GM23338 (cell line): ENCODE data around the gene TMEM175. TPM values are rescaled to one million over a fixed set of nuclear protein-coding genes. Genes with fewer than 3 reads are reported as not detected.

Experiments
- ATAC-seq: fragments of 200-7000 bp; cut with Tn5 transposase; 3 replicates; pipeline ENCODE4 v1.9.1; 2020
- DNase-seq: peaks from one replicate; pipeline ENCODE4 v3.0.0-alpha.2; 2015; ENCODE audit warnings: low spot score
- H2AFZ ChIP-seq: fragments of 200-600 bp; sonication (generic); 2 replicates; pipeline ENCODE4 v1.8.0; 2016; ENCODE audit warnings: antibody characterized with exemption, mild to moderate bottlenecking, moderate library complexity
- H3F3A ChIP-seq: fragments of 200-600 bp; sonication (generic); replicated peaks from 2 replicates; pipeline ENCODE4 v1.8.0; 2017; ENCODE audit warnings: antibody characterized with exemption, mixed run types, low read depth
- H3K27ac ChIP-seq: fragments of 200-600 bp; sonication (generic); 2 replicates; pipeline ENCODE4 v1.6.1; 2016; ENCODE audit warnings: low read depth
- H3K27me3 ChIP-seq: fragments of 200-600 bp; sonication (generic); 2 replicates; pipeline ENCODE4 v1.8.0; 2016; ENCODE audit warnings: mild to moderate bottlenecking, mixed run types, moderate library complexity; ENCODE audit not compliant: insufficient read depth
- H3K36me3 ChIP-seq: fragments of 200-600 bp; sonication (generic); 2 replicates; pipeline ENCODE4 v1.8.0; 2016; ENCODE audit warnings: mild to moderate bottlenecking; ENCODE audit not compliant: insufficient read depth
- H3K4me1 ChIP-seq: fragments of 200-600 bp; sonication (generic); 2 replicates; pipeline ENCODE4 v1.8.0; 2016; ENCODE audit warnings: mild to moderate bottlenecking, moderate library complexity; ENCODE audit not compliant: insufficient read depth
- H3K4me2 ChIP-seq: fragments of 200-600 bp; sonication (generic); 2 replicates; pipeline ENCODE4 v1.7.1; 2017; ENCODE audit warnings: mixed run types
- H3K4me3 ChIP-seq: fragments of 200-600 bp; sonication (generic); 2 replicates; pipeline ENCODE4 v1.6.1; 2016; ENCODE audit warnings: mixed run types
- H3K79me2 ChIP-seq: fragments of 200-600 bp; sonication (generic); replicated peaks from 2 replicates; pipeline ENCODE4 v1.8.0; 2017; ENCODE audit warnings: mild to moderate bottlenecking; ENCODE audit not compliant: insufficient read depth
- H3K9me2 ChIP-seq: fragments of 200-600 bp; sonication (generic); 2 replicates; pipeline ENCODE4 v1.8.0; 2017; ENCODE audit not compliant: insufficient read depth
- H4K20me1 ChIP-seq: fragments of 200-600 bp; sonication (generic); replicated peaks from 2 replicates; pipeline ENCODE4 v1.8.0; 2017; ENCODE audit warnings: mild to moderate bottlenecking; ENCODE audit not compliant: insufficient read depth
- H3K27ac Mint-ChIP-seq: 2 replicates; pipeline ENCODE4 v1.8.0; 2020; ENCODE audit warnings: inconsistent platforms, mild to moderate bottlenecking, moderate library complexity, mixed read lengths
- H3K27me3 Mint-ChIP-seq: 3 replicates; pipeline ENCODE4 v1.8.0; 2022; ENCODE audit warnings: low read depth, mild to moderate bottlenecking, moderate library complexity, mixed read lengths, inconsistent platforms; ENCODE audit not compliant: insufficient read depth, poor library complexity
- H3K36me3 Mint-ChIP-seq: 3 replicates; pipeline ENCODE4 v1.8.0; 2021; ENCODE audit warnings: low read depth, mild to moderate bottlenecking, inconsistent platforms, moderate library complexity, mixed read lengths
- H3K4me1 Mint-ChIP-seq: 3 replicates; pipeline ENCODE4 v1.8.0; 2020; ENCODE audit warnings: mild to moderate bottlenecking, inconsistent platforms, mixed read lengths
- H3K4me3 Mint-ChIP-seq: 3 replicates; pipeline ENCODE4 v1.8.0; 2021; ENCODE audit warnings: moderate library complexity, mild to moderate bottlenecking, inconsistent platforms, mixed read lengths
- H3K9me3 Mint-ChIP-seq: 3 replicates; pipeline ENCODE4 v1.8.0; 2020; ENCODE audit warnings: moderate library complexity, mild to moderate bottlenecking, inconsistent platforms, mixed read lengths
- CREB1 ChIP-seq: fragments of 250-450 bp; sonication (Bioruptor Pico); IDR thresholded peaks from 2 replicates; pipeline ENCODE4 v1.5.0; 2020; ENCODE audit warnings: low read depth, mild to moderate bottlenecking, moderate library complexity
- EZH2 ChIP-seq: fragments of 200-600 bp; sonication (generic); IDR thresholded peaks from one replicate; pipeline ENCODE4 v1.8.0; 2017; ENCODE audit warnings: antibody characterized with exemption, mild to moderate bottlenecking, low read depth; ENCODE audit not compliant: unreplicated experiment
- EZH2phosphoT487 ChIP-seq: fragments of 200-600 bp; sonication (generic); IDR thresholded peaks from one replicate; pipeline ENCODE4 v1.8.1; 2018; ENCODE audit warnings: antibody characterized with exemption; ENCODE audit not compliant: unreplicated experiment
- JUNB ChIP-seq: IDR thresholded peaks from one replicate; pipeline ENCODE4 v1.6.1; 2016; ENCODE audit warnings: antibody characterized with exemption; ENCODE audit not compliant: unreplicated experiment
- NANOG ChIP-seq: IDR thresholded peaks from 2 replicates; pipeline ENCODE4 v1.6.1; 2016; ENCODE audit warnings: antibody characterized with exemption, borderline replicate concordance
- POLR2AphosphoS5 ChIP-seq: IDR thresholded peaks from 2 replicates; pipeline ENCODE4 v1.6.1; 2016; ENCODE audit warnings: antibody characterized with exemption, low read depth
- STAT1 ChIP-seq: IDR thresholded peaks from one replicate; pipeline ENCODE4 v1.6.1; 2016; ENCODE audit warnings: antibody characterized with exemption; ENCODE audit not compliant: unreplicated experiment
- ZNF114 ChIP-seq: fragments of 250-450 bp; sonication (Bioruptor Pico); IDR thresholded peaks from 2 replicates; pipeline ENCODE4 v1.5.0; 2020; ENCODE audit warnings: mild to moderate bottlenecking, moderate library complexity
- ZNF331 ChIP-seq: fragments of 250-450 bp; sonication (Bioruptor Pico); IDR thresholded peaks from 2 replicates; pipeline ENCODE4 v1.5.0; 2020; ENCODE audit warnings: low read depth, mild to moderate bottlenecking, moderate library complexity
- polyA plus RNA-seq: library from polyadenylated mRNA; unstranded; fragments of >200 nt; fragmentation: Nextera tagmentation; extraction: Ambion mirVana; gene quantifications from 2 replicates; pipeline ENCODE4 v1.2.1, GENCODE V29; 2016
- total RNA-seq: library from RNA; depleted of rRNA; stranded (reverse); fragments of >200 nt; shearing (Covaris generic); gene quantifications from 2 replicates; pipeline ENCODE4 v1.2.3, GENCODE V29; 2014
- TF ChIP-seq, protein P1 (sequence below): IDR thresholded peaks from 2 replicates; pipeline ENCODE4 v1.6.1; 2016; ENCODE audit warnings: antibody characterized with exemption
- TF ChIP-seq, protein P2 (sequence below): IDR thresholded peaks from one replicate; pipeline ENCODE4 v1.6.1; 2018; ENCODE audit warnings: antibody characterized with exemption; ENCODE audit not compliant: unreplicated experiment
- TF ChIP-seq, protein P3 (sequence below), 2 experiments: fragments of 200-600 bp in 1 of 2; sonication (generic) in 1 of 2; conservative IDR thresholded peaks; 2 replicates each; pipeline versions ENCODE4 v1.5.1 to v1.6.1; 2016 to 2017; ENCODE audit warnings: antibody characterized with exemption in 2 of 2, low read depth in 2 of 2, mild to moderate bottlenecking in 2 of 2, moderate library complexity in 1 of 2
- TF ChIP-seq, protein P4 (sequence below): fragments of 250-450 bp; sonication (Bioruptor Pico); IDR thresholded peaks from 2 replicates; pipeline ENCODE4 v1.5.0; 2020; ENCODE audit warnings: mild to moderate bottlenecking, moderate library complexity

TMEM175 gene
- total and polyA plus RNA-seq, 2 experiments from 2014 or later = 8.0 to 11.4 TPM

DNA sequence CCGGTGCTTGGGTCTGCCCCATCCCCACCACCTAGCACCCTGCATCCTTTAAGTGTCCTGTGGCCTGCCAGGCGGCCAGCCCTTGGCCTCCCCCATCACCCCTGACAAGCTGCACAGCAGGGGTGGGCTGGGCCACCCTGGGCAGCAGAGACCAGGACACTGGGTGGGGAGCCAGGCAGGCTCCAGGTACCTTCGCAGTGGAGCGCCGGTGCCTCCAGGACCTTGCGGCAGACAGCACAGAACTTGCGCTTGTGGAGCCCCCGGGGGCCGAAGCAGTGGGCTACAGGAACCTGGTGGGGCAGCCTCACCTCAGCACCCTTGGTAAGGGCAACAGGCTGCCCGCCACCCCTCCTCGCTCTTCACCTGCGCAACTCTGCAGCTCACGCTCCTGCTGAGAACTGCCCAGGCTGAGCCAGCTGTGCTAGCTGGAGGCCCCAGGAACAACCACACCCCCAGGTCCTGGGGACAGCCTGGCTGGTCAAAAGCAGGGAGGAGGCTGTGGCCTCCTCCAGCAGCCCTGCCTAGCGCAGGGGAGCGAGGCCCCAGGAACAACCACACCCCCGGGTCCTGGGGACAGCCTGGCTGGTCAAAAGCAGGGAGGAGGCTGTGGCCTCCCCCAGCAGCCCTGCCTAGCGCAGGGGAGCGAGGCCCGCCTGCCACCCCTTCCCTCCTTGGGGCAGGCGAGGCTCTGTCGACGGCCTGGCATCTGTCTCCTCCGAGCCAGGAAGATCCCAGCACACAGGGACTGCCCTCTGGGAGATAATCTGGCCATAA is 36.5 kb downstream of the TMEM175 start:
- DNase-seq (no peak), ATAC-seq (peak; percentile 1; the same call in 2 of the 3 replicates)
- H3K27me3 ChIP-seq = peaks cover 15% of the 10 kb centered on the region; the same call in 1 of the 2 replicates
- peak overlapping the region; percentile 40; the same call in 1 of the 2 replicates for H3K4me3 ChIP-seq
- TF ChIP-seq, protein P1, sequence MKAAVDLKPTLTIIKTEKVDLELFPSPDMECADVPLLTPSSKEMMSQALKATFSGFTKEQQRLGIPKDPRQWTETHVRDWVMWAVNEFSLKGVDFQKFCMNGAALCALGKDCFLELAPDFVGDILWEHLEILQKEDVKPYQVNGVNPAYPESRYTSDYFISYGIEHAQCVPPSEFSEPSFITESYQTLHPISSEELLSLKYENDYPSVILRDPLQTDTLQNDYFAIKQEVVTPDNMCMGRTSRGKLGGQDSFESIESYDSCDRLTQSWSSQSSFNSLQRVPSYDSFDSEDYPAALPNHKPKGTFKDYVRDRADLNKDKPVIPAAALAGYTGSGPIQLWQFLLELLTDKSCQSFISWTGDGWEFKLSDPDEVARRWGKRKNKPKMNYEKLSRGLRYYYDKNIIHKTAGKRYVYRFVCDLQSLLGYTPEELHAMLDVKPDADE = no peak
- TF ChIP-seq JUNB (no peak), POLR2AphosphoS5 (no peak), CREB1 (CRISPR knock-in tag) (no peak), EZH2phosphoT487 (no peak), EZH2 (no peak), STAT1 (no peak), NANOG (no peak), ZNF331 (no peak), ZNF114 (CRISPR knock-in tag) (no peak)
- TF ChIP-seq, protein P2, sequence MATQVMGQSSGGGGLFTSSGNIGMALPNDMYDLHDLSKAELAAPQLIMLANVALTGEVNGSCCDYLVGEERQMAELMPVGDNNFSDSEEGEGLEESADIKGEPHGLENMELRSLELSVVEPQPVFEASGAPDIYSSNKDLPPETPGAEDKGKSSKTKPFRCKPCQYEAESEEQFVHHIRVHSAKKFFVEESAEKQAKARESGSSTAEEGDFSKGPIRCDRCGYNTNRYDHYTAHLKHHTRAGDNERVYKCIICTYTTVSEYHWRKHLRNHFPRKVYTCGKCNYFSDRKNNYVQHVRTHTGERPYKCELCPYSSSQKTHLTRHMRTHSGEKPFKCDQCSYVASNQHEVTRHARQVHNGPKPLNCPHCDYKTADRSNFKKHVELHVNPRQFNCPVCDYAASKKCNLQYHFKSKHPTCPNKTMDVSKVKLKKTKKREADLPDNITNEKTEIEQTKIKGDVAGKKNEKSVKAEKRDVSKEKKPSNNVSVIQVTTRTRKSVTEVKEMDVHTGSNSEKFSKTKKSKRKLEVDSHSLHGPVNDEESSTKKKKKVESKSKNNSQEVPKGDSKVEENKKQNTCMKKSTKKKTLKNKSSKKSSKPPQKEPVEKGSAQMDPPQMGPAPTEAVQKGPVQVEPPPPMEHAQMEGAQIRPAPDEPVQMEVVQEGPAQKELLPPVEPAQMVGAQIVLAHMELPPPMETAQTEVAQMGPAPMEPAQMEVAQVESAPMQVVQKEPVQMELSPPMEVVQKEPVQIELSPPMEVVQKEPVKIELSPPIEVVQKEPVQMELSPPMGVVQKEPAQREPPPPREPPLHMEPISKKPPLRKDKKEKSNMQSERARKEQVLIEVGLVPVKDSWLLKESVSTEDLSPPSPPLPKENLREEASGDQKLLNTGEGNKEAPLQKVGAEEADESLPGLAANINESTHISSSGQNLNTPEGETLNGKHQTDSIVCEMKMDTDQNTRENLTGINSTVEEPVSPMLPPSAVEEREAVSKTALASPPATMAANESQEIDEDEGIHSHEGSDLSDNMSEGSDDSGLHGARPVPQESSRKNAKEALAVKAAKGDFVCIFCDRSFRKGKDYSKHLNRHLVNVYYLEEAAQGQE = no peak
- TF ChIP-seq, protein P3, sequence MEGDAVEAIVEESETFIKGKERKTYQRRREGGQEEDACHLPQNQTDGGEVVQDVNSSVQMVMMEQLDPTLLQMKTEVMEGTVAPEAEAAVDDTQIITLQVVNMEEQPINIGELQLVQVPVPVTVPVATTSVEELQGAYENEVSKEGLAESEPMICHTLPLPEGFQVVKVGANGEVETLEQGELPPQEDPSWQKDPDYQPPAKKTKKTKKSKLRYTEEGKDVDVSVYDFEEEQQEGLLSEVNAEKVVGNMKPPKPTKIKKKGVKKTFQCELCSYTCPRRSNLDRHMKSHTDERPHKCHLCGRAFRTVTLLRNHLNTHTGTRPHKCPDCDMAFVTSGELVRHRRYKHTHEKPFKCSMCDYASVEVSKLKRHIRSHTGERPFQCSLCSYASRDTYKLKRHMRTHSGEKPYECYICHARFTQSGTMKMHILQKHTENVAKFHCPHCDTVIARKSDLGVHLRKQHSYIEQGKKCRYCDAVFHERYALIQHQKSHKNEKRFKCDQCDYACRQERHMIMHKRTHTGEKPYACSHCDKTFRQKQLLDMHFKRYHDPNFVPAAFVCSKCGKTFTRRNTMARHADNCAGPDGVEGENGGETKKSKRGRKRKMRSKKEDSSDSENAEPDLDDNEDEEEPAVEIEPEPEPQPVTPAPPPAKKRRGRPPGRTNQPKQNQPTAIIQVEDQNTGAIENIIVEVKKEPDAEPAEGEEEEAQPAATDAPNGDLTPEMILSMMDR (conservative IDR thresholded peaks at IDR 0.05; ENCODE audit: low read depth in 2 of 2) = no peak
- TF ChIP-seq, protein P4, sequence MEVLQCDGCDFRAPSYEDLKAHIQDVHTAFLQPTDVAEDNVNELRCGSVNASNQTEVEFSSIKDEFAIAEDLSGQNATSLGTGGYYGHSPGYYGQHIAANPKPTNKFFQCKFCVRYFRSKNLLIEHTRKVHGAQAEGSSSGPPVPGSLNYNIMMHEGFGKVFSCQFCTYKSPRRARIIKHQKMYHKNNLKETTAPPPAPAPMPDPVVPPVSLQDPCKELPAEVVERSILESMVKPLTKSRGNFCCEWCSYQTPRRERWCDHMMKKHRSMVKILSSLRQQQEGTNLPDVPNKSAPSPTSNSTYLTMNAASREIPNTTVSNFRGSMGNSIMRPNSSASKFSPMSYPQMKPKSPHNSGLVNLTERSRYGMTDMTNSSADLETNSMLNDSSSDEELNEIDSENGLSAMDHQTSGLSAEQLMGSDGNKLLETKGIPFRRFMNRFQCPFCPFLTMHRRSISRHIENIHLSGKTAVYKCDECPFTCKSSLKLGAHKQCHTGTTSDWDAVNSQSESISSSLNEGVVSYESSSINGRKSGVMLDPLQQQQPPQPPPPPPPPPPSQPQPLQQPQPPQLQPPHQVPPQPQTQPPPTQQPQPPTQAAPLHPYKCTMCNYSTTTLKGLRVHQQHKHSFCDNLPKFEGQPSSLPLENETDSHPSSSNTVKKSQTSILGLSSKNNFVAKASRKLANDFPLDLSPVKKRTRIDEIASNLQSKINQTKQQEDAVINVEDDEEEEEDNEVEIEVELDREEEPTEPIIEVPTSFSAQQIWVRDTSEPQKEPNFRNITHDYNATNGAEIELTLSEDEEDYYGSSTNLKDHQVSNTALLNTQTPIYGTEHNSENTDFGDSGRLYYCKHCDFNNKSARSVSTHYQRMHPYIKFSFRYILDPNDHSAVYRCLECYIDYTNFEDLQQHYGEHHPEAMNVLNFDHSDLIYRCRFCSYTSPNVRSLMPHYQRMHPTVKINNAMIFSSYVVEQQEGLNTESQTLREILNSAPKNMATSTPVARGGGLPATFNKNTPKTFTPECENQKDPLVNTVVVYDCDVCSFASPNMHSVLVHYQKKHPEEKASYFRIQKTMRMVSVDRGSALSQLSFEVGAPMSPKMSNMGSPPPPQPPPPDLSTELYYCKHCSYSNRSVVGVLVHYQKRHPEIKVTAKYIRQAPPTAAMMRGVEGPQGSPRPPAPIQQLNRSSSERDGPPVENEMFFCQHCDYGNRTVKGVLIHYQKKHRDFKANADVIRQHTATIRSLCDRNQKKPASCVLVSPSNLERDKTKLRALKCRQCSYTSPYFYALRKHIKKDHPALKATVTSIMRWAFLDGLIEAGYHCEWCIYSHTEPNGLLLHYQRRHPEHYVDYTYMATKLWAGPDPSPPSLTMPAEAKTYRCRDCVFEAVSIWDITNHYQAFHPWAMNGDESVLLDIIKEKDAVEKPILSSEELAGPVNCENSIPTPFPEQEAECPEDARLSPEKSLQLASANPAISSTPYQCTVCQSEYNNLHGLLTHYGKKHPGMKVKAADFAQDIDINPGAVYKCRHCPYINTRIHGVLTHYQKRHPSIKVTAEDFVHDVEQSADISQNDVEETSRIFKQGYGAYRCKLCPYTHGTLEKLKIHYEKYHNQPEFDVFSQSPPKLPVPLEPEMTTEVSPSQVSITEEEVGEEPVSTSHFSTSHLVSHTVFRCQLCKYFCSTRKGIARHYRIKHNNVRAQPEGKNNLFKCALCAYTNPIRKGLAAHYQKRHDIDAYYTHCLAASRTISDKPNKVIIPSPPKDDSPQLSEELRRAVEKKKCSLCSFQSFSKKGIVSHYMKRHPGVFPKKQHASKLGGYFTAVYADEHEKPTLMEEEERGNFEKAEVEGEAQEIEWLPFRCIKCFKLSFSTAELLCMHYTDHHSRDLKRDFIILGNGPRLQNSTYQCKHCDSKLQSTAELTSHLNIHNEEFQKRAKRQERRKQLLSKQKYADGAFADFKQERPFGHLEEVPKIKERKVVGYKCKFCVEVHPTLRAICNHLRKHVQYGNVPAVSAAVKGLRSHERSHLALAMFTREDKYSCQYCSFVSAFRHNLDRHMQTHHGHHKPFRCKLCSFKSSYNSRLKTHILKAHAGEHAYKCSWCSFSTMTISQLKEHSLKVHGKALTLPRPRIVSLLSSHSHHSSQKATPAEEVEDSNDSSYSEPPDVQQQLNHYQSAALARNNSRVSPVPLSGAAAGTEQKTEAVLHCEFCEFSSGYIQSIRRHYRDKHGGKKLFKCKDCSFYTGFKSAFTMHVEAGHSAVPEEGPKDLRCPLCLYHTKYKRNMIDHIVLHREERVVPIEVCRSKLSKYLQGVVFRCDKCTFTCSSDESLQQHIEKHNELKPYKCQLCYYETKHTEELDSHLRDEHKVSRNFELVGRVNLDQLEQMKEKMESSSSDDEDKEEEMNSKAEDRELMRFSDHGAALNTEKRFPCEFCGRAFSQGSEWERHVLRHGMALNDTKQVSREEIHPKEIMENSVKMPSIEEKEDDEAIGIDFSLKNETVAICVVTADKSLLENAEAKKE (CRISPR knock-in tag) = no peak
- peaks cover 17% of the 10 kb centered on the region for H3K27me3 Mint-ChIP-seq
- no peaks in the 10 kb centered on the region for H3K79me2 ChIP-seq
- no peaks in the 10 kb centered on the region for H3K36me3 ChIP-seq
- no peak overlapping the region for H3K27ac ChIP-seq
- no peak overlapping the region for H3K27ac Mint-ChIP-seq
- no peaks in the 10 kb centered on the region for H3K4me1 Mint-ChIP-seq
- H3K9me2 ChIP-seq = no peaks in the 10 kb centered on the region
- no peaks in the 10 kb centered on the region for H3K4me1 ChIP-seq
- no peak overlapping the region for H2AFZ ChIP-seq
- H3K4me3 Mint-ChIP-seq = no peak overlapping the region; the same call in 2 of the 3 replicates
- no peaks in the 10 kb centered on the region for H4K20me1 ChIP-seq
- H3K9me3 Mint-ChIP-seq = no peaks in the 10 kb centered on the region
- H3K36me3 Mint-ChIP-seq = no peaks in the 10 kb centered on the region
- H3F3A ChIP-seq = no peaks in the 10 kb centered on the region; the same call in 1 of the 2 replicates
- peak overlapping the region; percentile 75; the same call in 1 of the 2 replicates for H3K4me2 ChIP-seq
